Heart left ventricle (tissue), 16 donors: ENCODE data around the gene ZNF835. TPM values are rescaled to one million over a fixed set of nuclear protein-coding genes. Genes with fewer than 3 reads are reported as not detected.

Source experiments
- ATAC-seq, 4 donors: fragments of 200-7000 bp; cut with Tn5 transposase; one replicate each; pipeline ENCODE4 v1.9.1; 2020 to 2022; ENCODE audit warnings: moderate library complexity in 4 of 4, mild to moderate bottlenecking in 3 of 4, moderate number of reproducible peaks in 1 of 4
- DNase-seq, 5 donors: peaks; one replicate each; pipeline ENCODE4 v3.0.0-alpha.2; 2020
- H3K27ac ChIP-seq, 12 donors: fragments of 200-600 bp; sonication (generic) in 4 of 12; one replicate each; pipeline versions ENCODE4 v1.5.0 to v1.8.0; 2016 to 2022; ENCODE audit warnings: mild to moderate bottlenecking in 2 of 12
- H3K27me3 ChIP-seq, 9 donors: fragments of 200-600 bp; sonication (generic) in 2 of 9; one replicate each; pipeline versions ENCODE4 v1.5.1 to v1.8.0; 2016 to 2022; ENCODE audit warnings: mild to moderate bottlenecking in 3 of 9
- H3K36me3 ChIP-seq, 9 donors: fragments of 200-600 bp; sonication (generic) in 2 of 9; one replicate each; pipeline versions ENCODE4 v1.5.0 to v1.8.0; 2018 to 2022; ENCODE audit warnings: mild to moderate bottlenecking in 2 of 9
- H3K4me1 ChIP-seq, 12 donors: fragments of 200-600 bp; sonication (generic) in 4 of 12; one replicate each; pipeline versions ENCODE4 v1.5.0 to v1.8.0; 2016 to 2022; ENCODE audit warnings: mild to moderate bottlenecking in 3 of 12
- H3K4me3 ChIP-seq, 12 donors: fragments of 200-600 bp; sonication (generic) in 4 of 12; one replicate each; pipeline versions ENCODE4 v1.5.0 to v1.8.0; 2017 to 2022; ENCODE audit warnings: mild to moderate bottlenecking in 9 of 12, moderate library complexity in 4 of 12
- H3K9me3 ChIP-seq, 12 donors: fragments of 200-600 bp; sonication (generic) in 4 of 12; one replicate each; pipeline versions ENCODE4 v1.5.0 to v1.8.0; 2016 to 2022; ENCODE audit warnings: mild to moderate bottlenecking in 1 of 12
- CTCF ChIP-seq, 12 donors: fragments of 200-600 bp; sonication (generic) in 4 of 12; IDR thresholded peaks; one replicate each; pipeline versions ENCODE4 v1.5.0 to v1.8.0; 2018 to 2022; ENCODE audit warnings: antibody characterized with exemption in 12 of 12, mild to moderate bottlenecking in 5 of 12
- POLR2A ChIP-seq, 2 donors: fragments of 450-650 bp; IDR thresholded peaks; one replicate each; pipeline ENCODE4 v1.6.1; 2017; ENCODE audit warnings: antibody characterized with exemption in 2 of 2, mild to moderate bottlenecking in 2 of 2, moderate library complexity in 2 of 2
- WGBS, 4 donors: extraction: QIAGEN DNeasy Blood & Tissue Kit in 2 of 4; methylation state at CpG; one replicate each; pipeline versions ENCODE4 v1.1.5 to v1.1.7; 2013 to 2018; 5-methylcytosine and 5-hydroxymethylcytosine counted together
- intact Hi-C, 10 donors: fragments of 100-400 bp; cut with DNase I; formaldehyde crosslinking; loops; one replicate each; pipeline versions ENCODE4 v1.11.1 to v1.14.2; 2022
- polyA plus RNA-seq, 2 donors: library from polyadenylated mRNA; stranded (reverse); fragments of 200-250 nt; gene quantifications; one replicate each; pipeline ENCODE4 v1.2.3, GENCODE V29; 2013
- total RNA-seq, 9 donors: library from RNA; depleted of rRNA in 2 of 9; stranded (reverse); fragments of >200 nt in 2 of 9; fragmentation: NEBNext Ultra II Directional in 3 of 9; extraction: Animal tissue kit (Norgen Biotek cat#: 25700) in 3 of 9; gene quantifications; one replicate each; pipeline versions ENCODE4 v1.1.0 to v1.2.4, GENCODE V29; 2016 to 2023
- donor health status: ischemic (EF 13 %, LVEDD 7.1; RV severe dilation, severe dysfunction).
- donor health status: healthy with polysubstance abuse.
- donor health status: DM: no; HTN: yes; CAD: no.
- donor health status: DM: no; HTN: no; CAD: no.
- donor health status: ischemic (EF 25% LVEDD 6.9; RV normal size, moderate dysfunction).
- donor health status: ischemic (EF 25% LVEDD 5.7; RV mildly dilated, moderate dysfunction).
- donor health status: healthy.
- donor health status: DM: yes; HTN: yes; CAD: no.
- donor health status: ischemic (EF 35%, LVEDD 5.7; RV mildly dilated, moderate dysfunction).
- donor health status: nonischemic (EF 11% LVEDD 7.7; RV severe dilation, severe dysfunction).
- donor health status: DM: yes; HTN: yes; CAD: no.
- donor health status: PGD.
- donor health status: ischemic (EF 29% LVEDD 5.4; RV normal size, mild dysfunction).
- donor health status: nonischemic (EF 23%, LVEDD 6.1; RV moderate dilation, normal function).

The ZNF835 gene
- total and polyA plus RNA-seq, 11 donors: 1.2 to 16.0 (median 4.7) TPM

GRCh38 chr19:56664511-56664910, 7.0 kb downstream of the ZNF835 start:
- H3K27me3 ChIP-seq: no peaks in the 10 kb centered on the region
- H3K4me1 ChIP-seq: peaks cover 0 to 10% (median 3%) of the 10 kb centered on the region in 12 donors
- ATAC-seq (peak in 1 of 4 donors; percentile 8), DNase-seq (no peak)
- H3K36me3 ChIP-seq: peaks cover 0 to 34% (median 19%) of the 10 kb centered on the region in 9 donors
- no peak overlapping the region for H3K27ac ChIP-seq
- WGBS, 4 donors: 85 to 91% (median 87%) methylated on average over 26 to 43 of the region's 43 CpGs
- H3K4me3 ChIP-seq: no peak overlapping the region
- intact Hi-C loops: loop anchor here in 1 of 10 donors (5.0 to 10.0 kb wide), 2 partner anchors 53 to 160 kb away; partner anchors contain the start of gene ZNF471
- TF ChIP-seq CTCF (IDR thresholded peaks at IDR 0.05) (no peak), POLR2A (IDR thresholded peaks at IDR 0.05) (no peak)
- H3K9me3 ChIP-seq: peaks cover 0 to 27% (median 0%) of the 10 kb centered on the region in 12 donors

DNA sequence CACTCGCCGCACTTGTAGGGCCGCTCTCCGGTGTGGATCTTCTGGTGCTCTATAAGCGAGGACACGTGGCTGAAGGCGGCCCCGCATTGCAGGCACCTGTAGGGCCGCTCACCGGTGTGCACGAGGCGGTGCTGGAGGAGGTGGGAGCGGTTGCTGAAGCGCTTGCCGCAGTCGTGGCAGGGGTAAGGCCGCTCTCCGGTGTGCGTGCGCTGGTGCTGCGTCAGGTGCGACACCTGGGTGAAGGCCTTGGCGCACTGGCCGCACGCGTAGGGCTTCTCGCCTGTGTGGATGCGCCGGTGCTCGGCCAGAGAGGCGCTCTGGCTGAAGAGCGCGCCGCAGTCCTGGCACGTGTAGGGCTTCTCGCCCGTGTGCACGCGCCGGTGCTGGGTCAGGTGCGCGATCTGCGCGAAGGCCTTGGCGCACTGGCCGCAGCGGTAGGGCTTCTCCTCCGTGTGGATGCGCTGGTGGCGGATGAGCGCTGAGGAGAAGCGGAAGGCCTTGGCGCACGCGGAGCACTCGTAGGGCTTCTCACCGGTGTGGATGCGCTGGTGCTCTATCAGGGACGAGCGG, 7.5 kb downstream of the ZNF835 start:
- peak in 1 of 4 donors; percentile 11 for ATAC-seq
- Histone ChIP-seq H3K4me1 (peaks cover 0 to 10% (median 3%) of the 10 kb centered on the region in 12 donors), H3K27me3 (no peaks in the 10 kb centered on the region), H3K4me3 (no peak overlapping the region), H3K9me3 (peaks cover 0 to 27% (median 0%) of the 10 kb centered on the region in 12 donors), H3K36me3 (peaks cover 0 to 34% (median 19%) of the 10 kb centered on the region in 9 donors), H3K27ac (no peak overlapping the region)
- intact Hi-C loops: loop anchor here in 1 of 10 donors (5.0 to 10.0 kb wide), 2 partner anchors 53 to 159 kb away; partner anchors contain the start of gene ZNF471
- WGBS, 4 donors: 85 to 93% (median 87%) methylated on average over 58 to 60 of the region's 60 CpGs
- DNase-seq: no peak
- TF ChIP-seq CTCF (IDR thresholded peaks at IDR 0.05) (no peak), POLR2A (IDR thresholded peaks at IDR 0.05) (no peak)

DNA sequence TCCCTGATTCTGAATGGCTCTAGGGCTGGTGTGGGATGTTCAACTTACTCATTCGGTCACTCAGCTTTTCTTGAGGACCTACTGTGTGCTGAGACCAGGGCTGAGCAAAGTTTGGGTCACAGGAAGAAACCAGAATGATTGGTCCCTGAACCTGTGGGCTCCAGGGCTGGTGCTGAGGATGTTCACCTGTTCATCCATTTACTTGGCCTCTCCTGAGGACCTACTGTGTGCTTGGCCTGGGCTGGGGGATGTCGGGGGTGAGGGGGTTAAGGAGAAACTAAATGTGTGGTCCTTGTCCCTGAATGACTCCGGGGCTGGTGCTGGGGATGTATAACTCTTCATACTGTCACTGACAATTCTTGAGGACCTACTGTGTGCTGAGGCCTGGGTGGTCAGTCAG, 10.3 kb downstream of the ZNF835 start:
- ATAC-seq: no peak
- Histone ChIP-seq H3K9me3 (peaks cover 0 to 33% (median 0%) of the 10 kb centered on the region in 12 donors), H3K27me3 (no peaks in the 10 kb centered on the region), H3K36me3 (peaks cover 0 to 34% (median 19%) of the 10 kb centered on the region in 9 donors), H3K4me1 (peaks cover 0 to 10% (median 3%) of the 10 kb centered on the region in 12 donors), H3K27ac (no peak overlapping the region), H3K4me3 (no peak overlapping the region)
- intact Hi-C loops: loop anchor here in 1 of 10 donors (5.0 to 10.0 kb wide), 2 partner anchors 56 to 156 kb away; partner anchors contain the start of gene ZNF471
- DNase-seq: no peak
- no peak for TF ChIP-seq POLR2A (IDR thresholded peaks at IDR 0.05)
- no peak for TF ChIP-seq CTCF (IDR thresholded peaks at IDR 0.05)
- 92 to 95% (median 94%) methylated on average over 3 of the region's 3 CpGs for WGBS, 4 donors

DNA sequence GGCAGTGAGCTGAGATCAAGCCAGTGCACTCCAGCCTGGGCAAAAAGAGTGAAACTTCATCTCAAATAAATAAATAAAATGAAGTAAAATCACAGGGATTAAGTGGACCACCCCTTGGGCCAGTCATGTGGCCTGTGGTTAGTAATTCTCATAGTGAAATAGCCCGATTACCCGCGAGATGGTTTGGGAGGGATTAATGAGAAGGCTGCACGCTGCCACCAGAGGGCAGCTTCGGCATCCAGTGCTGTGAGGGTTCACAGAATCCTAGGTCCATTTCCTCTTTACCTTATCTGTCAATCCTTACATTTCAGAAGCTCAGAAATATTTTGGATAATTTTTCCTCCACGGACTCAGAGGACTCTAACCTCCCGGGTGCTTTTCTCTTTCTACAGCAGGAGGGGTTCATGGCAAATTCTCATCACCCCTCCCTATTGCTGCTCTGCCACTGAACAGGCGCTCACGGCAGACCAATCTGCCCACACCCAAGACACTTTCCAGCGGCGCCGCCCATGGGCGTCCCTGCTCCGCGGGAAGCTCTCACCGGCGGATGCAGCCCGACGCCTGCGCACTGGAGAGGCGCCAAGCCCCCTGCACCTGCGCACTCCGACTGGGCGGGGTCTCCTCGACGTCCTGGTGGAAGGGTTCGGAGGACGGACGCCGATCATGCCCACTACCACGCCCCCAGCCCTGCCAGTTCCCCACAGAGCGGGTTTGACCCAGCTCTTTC, 11.0 kb downstream of the ZNF835 start:
- H3K4me3 ChIP-seq: peak overlapping the region in 10 of 12 donors; percentile 1 to 30 (median 22)
- ATAC-seq (peak; percentile 20 to 82 (median 75)), DNase-seq (peak; percentile 17 to 80 (median 58))
- peaks cover 0 to 37% (median 0%) of the 10 kb centered on the region in 12 donors for H3K9me3 ChIP-seq
- H3K36me3 ChIP-seq: peaks cover 0 to 34% (median 19%) of the 10 kb centered on the region in 9 donors
- intact Hi-C loops: loop anchor here in 1 of 10 donors (5.0 to 10.0 kb wide), 2 partner anchors 57 to 156 kb away; partner anchors contain the start of gene ZNF471
- WGBS, 4 donors: 12 to 18% (median 15%) methylated on average over 27 to 32 of the region's 32 CpGs
- peaks cover 0 to 10% (median 3%) of the 10 kb centered on the region in 12 donors for H3K4me1 ChIP-seq
- no peaks in the 10 kb centered on the region for H3K27me3 ChIP-seq
- TF ChIP-seq CTCF (IDR thresholded peaks at IDR 0.05) (peak; percentile 26 to 62 (median 46)), POLR2A (IDR thresholded peaks at IDR 0.05) (no peak)
- H3K27ac ChIP-seq: no peak overlapping the region
